ENCODE results near the gene SORBS2. TPM values are rescaled to one million over a fixed set of nuclear protein-coding genes. Genes with fewer than 3 reads are reported as not detected.

The SORBS2 gene
- total and polyA plus RNA-seq, 12 donors = 175 to 3,169 (median 1,523) TPM

DNA sequence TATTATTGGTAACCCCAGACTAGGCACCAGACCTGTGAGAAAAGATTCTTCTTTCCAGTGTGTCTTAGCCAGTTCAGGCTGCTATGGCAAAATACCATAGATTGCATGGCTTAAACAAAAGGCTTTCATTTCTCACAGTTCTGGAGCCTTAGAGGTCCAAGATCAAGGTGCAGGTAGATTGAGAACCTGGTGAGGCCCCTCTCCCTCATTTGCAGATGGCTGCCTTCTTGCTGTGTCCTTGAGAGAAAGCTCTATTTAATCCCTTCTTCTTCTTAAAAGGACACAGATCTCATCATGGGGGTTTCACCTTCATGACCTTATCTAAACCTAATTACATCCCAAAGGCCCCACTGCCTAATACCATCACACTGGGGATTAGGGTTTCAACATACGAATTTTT lies 273.2 kb downstream of the SORBS2 start:
- Histone ChIP-seq H3K4me1 (peaks cover 9 to 36% (median 31%) of the 10 kb centered on the region in 9 donors), H3K4me3 (no peak overlapping the region), H3K36me3 (no peaks in the 10 kb centered on the region), H3K9me3 (no peaks in the 10 kb centered on the region), H3K27ac (no peak overlapping the region), H3K27me3 (peaks cover 0 to 41% (median 0%) of the 10 kb centered on the region in 7 donors)
- 39 to 82% methylated on average over 1 of the region's 1 CpG for WGBS, 2 donors
- DNase-seq = no peak
- TF ChIP-seq, protein P1, sequence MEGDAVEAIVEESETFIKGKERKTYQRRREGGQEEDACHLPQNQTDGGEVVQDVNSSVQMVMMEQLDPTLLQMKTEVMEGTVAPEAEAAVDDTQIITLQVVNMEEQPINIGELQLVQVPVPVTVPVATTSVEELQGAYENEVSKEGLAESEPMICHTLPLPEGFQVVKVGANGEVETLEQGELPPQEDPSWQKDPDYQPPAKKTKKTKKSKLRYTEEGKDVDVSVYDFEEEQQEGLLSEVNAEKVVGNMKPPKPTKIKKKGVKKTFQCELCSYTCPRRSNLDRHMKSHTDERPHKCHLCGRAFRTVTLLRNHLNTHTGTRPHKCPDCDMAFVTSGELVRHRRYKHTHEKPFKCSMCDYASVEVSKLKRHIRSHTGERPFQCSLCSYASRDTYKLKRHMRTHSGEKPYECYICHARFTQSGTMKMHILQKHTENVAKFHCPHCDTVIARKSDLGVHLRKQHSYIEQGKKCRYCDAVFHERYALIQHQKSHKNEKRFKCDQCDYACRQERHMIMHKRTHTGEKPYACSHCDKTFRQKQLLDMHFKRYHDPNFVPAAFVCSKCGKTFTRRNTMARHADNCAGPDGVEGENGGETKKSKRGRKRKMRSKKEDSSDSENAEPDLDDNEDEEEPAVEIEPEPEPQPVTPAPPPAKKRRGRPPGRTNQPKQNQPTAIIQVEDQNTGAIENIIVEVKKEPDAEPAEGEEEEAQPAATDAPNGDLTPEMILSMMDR (IDR thresholded peaks at IDR 0.05) = no peak
- intact Hi-C loops (cut with DNase I) = loop anchor here in 4 of 10 donors (5.0 to 10.0 kb wide), 4 partner anchors 38 to 67 kb away; partner anchors contain the start of gene CCDC110 (in 3 of the 4)
- ATAC-seq = no peak

DNA sequence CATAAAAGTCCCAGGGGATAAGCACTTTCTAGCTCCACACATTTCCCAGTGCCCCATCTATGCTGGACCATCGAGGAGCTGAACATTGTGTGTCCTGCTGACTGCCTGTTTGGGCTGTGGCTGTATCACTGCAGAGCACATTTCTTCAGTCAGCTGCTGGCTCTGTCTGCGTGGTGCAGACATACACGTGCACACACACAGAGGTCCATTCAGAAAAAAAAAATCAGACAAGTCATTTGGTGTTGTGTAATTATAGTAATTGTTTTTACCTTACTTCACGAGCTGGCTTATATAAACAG lies 275.6 kb downstream of the SORBS2 start:
- intact Hi-C loops (cut with DNase I) = loop anchor here in 5 of 10 donors (2.0 to 10.0 kb wide), 5 partner anchors 30 to 64 kb away; partner anchors contain the start of gene CCDC110 (in 3 of the 5)
- no peaks in the 10 kb centered on the region for H3K9me3 ChIP-seq
- DNase-seq (no peak), ATAC-seq (peak in 7 of 8 donors; percentile 47 to 80 (median 59))
- peaks cover 0 to 52% (median 4%) of the 10 kb centered on the region in 7 donors for H3K27me3 ChIP-seq
- H3K27ac ChIP-seq = peak overlapping the region in 9 of 10 donors; percentile 90 to 99 (median 95)
- H3K4me3 ChIP-seq = peak overlapping the region in 7 of 10 donors; percentile 69 to 95 (median 75)
- TF ChIP-seq, protein P1 (IDR thresholded peaks at IDR 0.05) = no peak
- WGBS, 2 donors = 5 to 7% methylated on average over 4 of the region's 4 CpGs
- peaks cover 7 to 36% (median 24%) of the 10 kb centered on the region in 9 donors for H3K4me1 ChIP-seq
- no peaks in the 10 kb centered on the region for H3K36me3 ChIP-seq

DNA sequence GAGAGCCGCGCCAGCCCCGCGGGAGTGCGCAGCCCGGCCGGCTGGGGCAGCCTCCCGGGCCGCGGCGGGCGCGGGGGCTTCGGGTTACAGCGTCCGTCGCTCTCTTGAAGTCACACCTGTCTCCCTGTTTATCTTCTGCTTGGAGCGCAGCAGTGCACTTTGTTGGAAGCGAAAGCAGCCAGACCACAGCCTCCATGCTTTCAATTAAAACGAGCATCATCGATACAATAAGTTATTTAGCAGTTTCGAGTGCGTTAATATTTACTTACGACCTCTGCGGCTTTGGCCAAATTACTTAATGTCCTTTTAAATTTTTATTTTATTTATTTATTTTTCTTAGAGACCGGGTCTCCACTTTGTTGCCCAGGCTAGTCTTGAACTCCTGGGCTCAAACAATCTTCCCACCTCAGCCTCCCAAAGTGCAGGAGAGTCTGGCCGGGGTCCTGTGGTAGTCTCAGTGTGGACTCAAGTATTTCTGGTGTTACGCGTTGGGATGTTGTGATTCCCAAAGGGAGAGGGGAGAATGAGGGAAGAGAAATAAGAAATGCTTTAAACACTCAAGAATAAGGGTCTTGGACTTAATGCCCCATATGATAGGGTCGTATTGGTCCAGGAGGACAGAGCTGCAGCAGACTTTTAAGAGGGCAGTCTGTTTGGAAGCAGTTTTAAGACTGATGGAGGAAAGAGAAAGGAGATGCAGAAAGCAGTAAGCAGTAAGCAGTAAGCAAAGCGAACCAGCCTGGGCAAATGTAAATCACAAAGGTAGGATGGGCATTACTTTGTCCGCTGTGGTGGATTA lies 276.2 kb downstream of the SORBS2 start:
- Histone ChIP-seq H3K36me3 (no peaks in the 10 kb centered on the region), H3K4me1 (peaks cover 1 to 34% (median 19%) of the 10 kb centered on the region in 9 donors), H3K27ac (peak overlapping the region; percentile 90 to 99 (median 95)), H3K4me3 (peak overlapping the region; percentile 63 to 95 (median 79)), H3K27me3 (peaks cover 0 to 52% (median 4%) of the 10 kb centered on the region in 7 donors), H3K9me3 (no peaks in the 10 kb centered on the region)
- intact Hi-C loops (cut with DNase I) = loop anchor here in 7 of 10 donors (1.0 to 10.0 kb wide), 7 partner anchors 31 to 64 kb away; partner anchors contain the start of gene CCDC110 (in 3 of the 7)
- TF ChIP-seq, protein P1 (IDR thresholded peaks at IDR 0.05) = no peak
- ATAC-seq (no peak), DNase-seq (no peak)
- 7% methylated on average over 32 of the region's 32 CpGs for WGBS, 2 donors

All from heart right ventricle (tissue), 16 donors.